Measurements from ENCODE around the gene WHRN.

WHRN gene

GRCh38 chr9:114403153-114403756 is 102.0 kb downstream of the WHRN start:
- DNase-seq (ENCODE audit: low read depth in 2 of 2): no peak
- TF ChIP-seq CTCF (IDR thresholded peaks at IDR 0.05; ENCODE audit: low read depth, low read length): no peak
- no peak overlapping the region for H3K4me3 ChIP-seq (replicated peaks in 1 of 2; ENCODE audit: low read depth in 2 of 2, low read length in 2 of 2)

GRCh38 chr9:114401344-114401743 is 103.9 kb downstream of the WHRN start:
- no peak for DNase-seq (ENCODE audit: low read depth in 2 of 2)

GRCh38 chr9:114400772-114401171 is 104.5 kb downstream of the WHRN start:
- no peak for TF ChIP-seq CTCF (IDR thresholded peaks at IDR 0.05; ENCODE audit: low read depth, low read length)
- H3K4me3 ChIP-seq (replicated peaks in 1 of 2; ENCODE audit: low read depth in 2 of 2, low read length in 2 of 2): no peak overlapping the region
- DNase-seq (ENCODE audit: low read depth in 2 of 2): no peak

More at GRCh38 chr9:114401344-114401743, 103.9 kb downstream of the WHRN start:
- H3K4me3 ChIP-seq (replicated peaks in 1 of 2; ENCODE audit: low read depth in 2 of 2, low read length in 2 of 2): no peak overlapping the region
- TF ChIP-seq CTCF (IDR thresholded peaks at IDR 0.05; ENCODE audit: low read depth, low read length): no peak

- no peak for TF ChIP-seq CTCF (IDR thresholded peaks at IDR 0.05; ENCODE audit: low read depth, low read length)
- peak in 1 of 2 donors; percentile 15 for DNase-seq (ENCODE audit: low read depth in 2 of 2)
- H3K4me3 ChIP-seq (replicated peaks in 1 of 2; ENCODE audit: low read depth in 2 of 2, low read length in 2 of 2): no peak overlapping the region
Observed at GRCh38 chr9:114400219-114400618, 105.1 kb downstream of the WHRN start.

GRCh38 chr9:114399381-114399780 is 105.9 kb downstream of the WHRN start:
- TF ChIP-seq CTCF (IDR thresholded peaks at IDR 0.05; ENCODE audit: low read depth, low read length): no peak
- DNase-seq (ENCODE audit: low read depth in 2 of 2): no peak

GRCh38 chr9:114397848-114398605 is 107.2 kb downstream of the WHRN start:
- peak; percentile 90 to 94 for DNase-seq (ENCODE audit: low read depth in 2 of 2)
- no peak for TF ChIP-seq CTCF (IDR thresholded peaks at IDR 0.05; ENCODE audit: low read depth, low read length)
- peak overlapping the region; percentile 87 to 92 for H3K4me3 ChIP-seq (replicated peaks in 1 of 2; ENCODE audit: low read depth in 2 of 2, low read length in 2 of 2)

More at GRCh38 chr9:114399381-114399780, 105.9 kb downstream of the WHRN start:
- no peak overlapping the region for H3K4me3 ChIP-seq (replicated peaks in 1 of 2; ENCODE audit: low read depth in 2 of 2, low read length in 2 of 2)

All from cardiac fibroblast (primary cell).